ENCODE data around the gene FOCAD. TPM values are rescaled to one million over a fixed set of nuclear protein-coding genes. Genes with fewer than 3 reads are reported as not detected.

Gene FOCAD
- total RNA-seq, 2 experiments from 2014 or later: 32.5 to 34.3 TPM

DNA sequence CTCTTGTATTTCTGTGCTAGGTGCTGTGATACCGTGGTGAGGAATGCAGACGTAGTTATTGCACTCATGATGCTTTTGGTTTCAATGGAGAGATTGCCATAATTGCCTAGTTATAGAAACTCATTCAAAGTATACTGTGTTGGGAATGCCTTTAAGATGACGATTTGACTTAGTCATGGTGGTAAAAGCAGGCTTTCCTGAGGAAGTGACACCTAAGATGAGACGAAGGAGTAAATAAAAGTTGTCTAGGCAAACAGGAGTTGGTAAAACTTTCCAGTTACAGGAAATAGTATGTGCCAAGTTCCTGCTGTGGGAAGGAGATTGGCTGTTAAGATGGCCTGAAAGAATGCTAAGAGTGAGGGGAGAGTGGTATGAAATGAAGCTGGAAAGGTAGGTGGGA lies 48.1 kb downstream of the FOCAD start:
- ChIA-PET POLR2A (no interaction called here), CTCF (no interaction called here)
- no peak for ATAC-seq
- no peaks in the 10 kb centered on the region for H3K9me3 Mint-ChIP-seq (ENCODE audit: low read depth)
- DNase-seq: no peak
- H3K36me3 Mint-ChIP-seq (ENCODE audit: low read depth): peaks cover 19% of the 10 kb centered on the region
- no peaks in the 10 kb centered on the region for H3K27me3 Mint-ChIP-seq
- peaks cover 7% of the 10 kb centered on the region for H3K4me1 Mint-ChIP-seq
- no peak overlapping the region for H3K27ac Mint-ChIP-seq
- H3K4me3 Mint-ChIP-seq: no peak overlapping the region
- intact Hi-C loops (cut with DNase I, micrococcal nuclease): no loop called here

DNA sequence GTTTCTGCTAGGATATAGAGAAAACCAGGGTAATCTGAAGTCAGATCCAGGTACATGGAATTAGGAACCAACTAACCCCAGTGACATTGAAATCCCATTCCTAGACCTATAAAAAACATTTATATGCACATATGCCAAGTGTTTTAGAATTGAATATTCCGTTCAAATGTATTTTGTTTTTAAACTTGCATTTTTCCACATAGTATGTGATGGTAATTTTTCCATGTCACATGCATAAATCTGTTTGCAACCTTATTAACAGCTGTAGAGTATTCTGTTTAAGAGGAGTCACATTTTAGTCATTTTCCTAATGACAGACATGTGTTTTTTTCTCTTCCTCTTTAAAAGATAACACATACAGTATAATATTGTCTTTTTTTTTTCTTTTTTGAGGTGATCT lies 50.2 kb downstream of the FOCAD start:
- ATAC-seq (no peak), DNase-seq (no peak)
- peaks cover 17% of the 10 kb centered on the region for H3K36me3 Mint-ChIP-seq (ENCODE audit: low read depth)
- peaks cover 4% of the 10 kb centered on the region for H3K4me1 Mint-ChIP-seq
- H3K27me3 Mint-ChIP-seq: no peaks in the 10 kb centered on the region
- no peak overlapping the region for H3K27ac Mint-ChIP-seq
- intact Hi-C loops (cut with DNase I, micrococcal nuclease): no loop called here
- ChIA-PET CTCF (interaction anchor here (1.1 kb wide), 1 partner anchor 445 kb away, joined by 3 read pairs; no protein-coding TSS in a partner anchor), POLR2A (no interaction called here)
- H3K9me3 Mint-ChIP-seq (ENCODE audit: low read depth): no peaks in the 10 kb centered on the region
- no peak overlapping the region for H3K4me3 Mint-ChIP-seq

GRCh38 chr9:20740304-20740703 lies 56.2 kb downstream of the FOCAD start:
- POLR2A ChIA-PET: interaction anchor here (0.7 kb wide), 1 partner anchor 60 kb away, joined by 5 read pairs; no protein-coding TSS in a partner anchor
- Mint-ChIP-seq H3K36me3 (ENCODE audit: low read depth) (peaks cover 7% of the 10 kb centered on the region), H3K4me3 (no peak overlapping the region), H3K9me3 (ENCODE audit: low read depth) (no peaks in the 10 kb centered on the region), H3K27me3 (no peaks in the 10 kb centered on the region), H3K27ac (no peak overlapping the region), H3K4me1 (peaks cover 12% of the 10 kb centered on the region)
- no peak for ATAC-seq
- CTCF ChIA-PET: no interaction called here
- DNase-seq: no peak
- intact Hi-C loops (cut with DNase I, micrococcal nuclease): no loop called here

DNA sequence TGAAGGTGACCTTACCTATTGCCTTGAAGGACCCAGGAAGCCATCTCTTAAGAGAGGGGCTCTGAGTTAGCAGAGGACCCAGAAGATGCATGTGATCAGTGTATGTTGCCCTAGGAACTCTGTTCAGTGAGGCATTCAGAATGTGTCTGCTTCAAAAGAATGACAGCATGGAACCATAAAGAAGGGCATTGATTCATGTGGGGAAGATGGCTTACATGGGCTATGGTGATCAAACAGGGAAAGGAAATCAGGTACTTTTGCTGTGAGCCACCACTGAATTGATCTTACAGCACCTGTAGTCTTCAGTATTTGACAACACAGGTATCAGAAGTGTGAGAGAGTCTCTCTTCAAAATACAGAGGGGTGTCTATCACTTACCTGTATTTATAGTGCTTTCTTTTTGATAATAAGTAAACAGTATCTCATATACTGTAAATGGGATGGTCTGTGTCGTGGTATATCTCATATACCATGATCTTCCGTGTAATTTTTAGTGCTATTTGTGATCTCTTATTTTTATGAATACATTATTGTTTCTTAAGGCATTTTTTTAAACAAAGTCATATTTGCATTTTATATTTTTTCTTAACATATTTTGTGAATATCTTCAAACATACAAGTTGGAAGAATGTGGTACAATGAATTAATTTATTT lies 57.0 kb downstream of the FOCAD start:
- ATAC-seq: peak; percentile 16
- no peak for DNase-seq
- CTCF ChIA-PET: no interaction called here
- Mint-ChIP-seq H3K27me3 (no peaks in the 10 kb centered on the region), H3K36me3 (ENCODE audit: low read depth) (peaks cover 6% of the 10 kb centered on the region), H3K4me1 (peaks cover 12% of the 10 kb centered on the region), H3K4me3 (no peak overlapping the region), H3K27ac (no peak overlapping the region), H3K9me3 (ENCODE audit: low read depth) (no peaks in the 10 kb centered on the region)
- intact Hi-C loops (cut with DNase I, micrococcal nuclease): no loop called here
- POLR2A ChIA-PET: no interaction called here

- POLR2A ChIA-PET: no interaction called here
- ATAC-seq: no peak
Observed at GRCh38 chr9:20742833-20743232, 58.8 kb downstream of the FOCAD start.

DNA sequence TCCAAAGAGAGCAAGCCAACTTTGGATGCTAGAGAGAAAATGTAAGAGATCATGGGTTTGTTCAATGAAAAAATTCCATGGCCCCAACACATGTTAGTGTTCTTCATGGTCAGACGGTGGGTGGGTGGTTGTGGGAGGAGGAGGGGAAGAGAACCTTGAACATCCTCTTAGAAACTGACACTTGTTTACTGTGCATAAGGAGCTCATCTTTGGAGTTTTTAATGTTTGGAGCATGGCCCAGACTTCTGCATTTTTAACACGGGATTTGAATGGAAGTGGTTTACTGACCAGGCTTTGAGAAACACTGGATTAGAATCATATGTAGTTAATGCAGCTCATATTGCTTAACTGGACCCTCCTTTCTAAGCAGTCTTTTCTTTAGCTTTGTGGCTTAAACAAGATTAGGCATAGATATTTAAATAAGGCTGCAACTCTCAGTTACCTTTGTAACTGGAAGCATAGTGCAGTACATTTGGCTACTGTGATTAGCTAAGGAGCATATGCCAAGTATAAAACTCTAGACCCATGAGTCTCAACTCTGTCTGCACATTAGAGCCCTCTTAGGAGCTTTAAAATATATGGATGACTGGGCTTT lies 60.1 kb downstream of the FOCAD start:
- Mint-ChIP-seq H3K27me3 (no peaks in the 10 kb centered on the region), H3K36me3 (ENCODE audit: low read depth) (peaks cover 3% of the 10 kb centered on the region), H3K4me3 (no peak overlapping the region), H3K4me1 (peaks cover 12% of the 10 kb centered on the region), H3K9me3 (ENCODE audit: low read depth) (no peaks in the 10 kb centered on the region), H3K27ac (no peak overlapping the region)
- ATAC-seq (no peak), DNase-seq (no peak)
- intact Hi-C loops (cut with DNase I, micrococcal nuclease): no loop called here
- POLR2A ChIA-PET: no interaction called here
- CTCF ChIA-PET: interaction anchor here (0.7 to 1.7 kb wide), 2 partner anchors 119 to 158 kb away, joined by 4 read pairs; no protein-coding TSS in a partner anchor

More at GRCh38 chr9:20742833-20743232, 58.8 kb downstream of the FOCAD start:
- no peak overlapping the region for H3K4me3 Mint-ChIP-seq
- peaks cover 3% of the 10 kb centered on the region for H3K36me3 Mint-ChIP-seq (ENCODE audit: low read depth)
- CTCF ChIA-PET: interaction anchor here (0.5 to 1.7 kb wide), 3 partner anchors 14 to 554 kb away, joined by 3 to 4 read pairs (median 3); no protein-coding TSS in a partner anchor
- H3K27ac Mint-ChIP-seq: no peak overlapping the region
- H3K27me3 Mint-ChIP-seq: no peaks in the 10 kb centered on the region
- peaks cover 12% of the 10 kb centered on the region for H3K4me1 Mint-ChIP-seq
- intact Hi-C loops (cut with DNase I, micrococcal nuclease): no loop called here
- H3K9me3 Mint-ChIP-seq (ENCODE audit: low read depth): no peaks in the 10 kb centered on the region
- DNase-seq: no peak

DNA sequence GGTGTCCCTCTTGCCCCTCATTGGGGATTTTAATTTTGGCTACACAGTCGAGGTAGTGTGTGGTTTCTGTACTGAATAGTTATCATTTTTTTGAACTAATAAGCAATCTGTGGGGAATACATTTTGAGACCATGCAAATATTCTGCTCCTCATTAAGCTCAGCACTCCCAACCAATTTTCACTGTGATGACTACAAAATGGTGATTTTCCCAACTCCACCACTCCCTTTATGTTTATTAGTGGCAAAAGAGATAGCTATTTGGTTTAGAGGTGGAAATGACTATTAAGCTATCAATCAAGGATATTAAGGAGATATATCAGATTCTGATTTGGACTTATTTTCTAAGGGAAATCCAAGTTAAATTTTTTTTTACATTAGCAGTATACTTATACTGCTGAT lies 62.9 kb downstream of the FOCAD start:
- no peaks in the 10 kb centered on the region for H3K9me3 Mint-ChIP-seq (ENCODE audit: low read depth)

DNA sequence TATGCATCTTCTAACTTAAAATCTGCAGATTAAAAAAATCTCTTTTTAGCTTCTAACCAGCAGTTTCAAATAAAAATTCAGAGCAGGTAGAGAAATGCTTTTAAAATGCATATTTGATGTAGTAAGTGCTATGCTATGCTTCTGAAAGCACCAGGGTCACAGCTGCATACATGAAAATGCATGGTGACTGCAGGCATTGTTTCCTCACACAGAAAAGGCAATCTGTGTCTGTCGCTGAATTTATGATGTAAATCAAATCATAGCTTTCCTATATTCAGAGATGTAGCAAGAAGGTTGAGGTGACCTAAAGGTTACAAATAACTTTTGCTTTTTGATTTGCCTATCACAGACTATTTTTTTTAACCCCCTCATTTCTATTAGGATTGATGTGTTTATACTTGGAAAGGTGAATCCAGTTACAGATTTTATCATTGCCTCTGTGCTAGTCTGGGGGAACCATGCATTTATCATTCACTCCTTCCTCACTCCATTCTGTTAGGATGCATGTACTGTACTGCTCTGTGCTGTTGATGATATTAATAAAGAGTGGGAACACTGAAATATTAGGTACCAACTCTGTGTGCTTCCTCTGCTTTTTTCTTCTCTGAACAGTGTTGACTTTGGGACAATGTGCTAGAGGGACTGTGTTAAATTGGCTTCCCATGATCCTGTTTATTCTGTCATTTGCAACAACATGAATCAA lies 65.6 kb downstream of the FOCAD start:
- intact Hi-C loops (cut with DNase I, micrococcal nuclease): no loop called here
- Mint-ChIP-seq H3K36me3 (ENCODE audit: low read depth) (no peaks in the 10 kb centered on the region), H3K4me3 (no peak overlapping the region), H3K4me1 (no peaks in the 10 kb centered on the region), H3K27ac (no peak overlapping the region), H3K27me3 (no peaks in the 10 kb centered on the region), H3K9me3 (ENCODE audit: low read depth) (no peaks in the 10 kb centered on the region)
- DNase-seq: no peak
- ChIA-PET POLR2A (no interaction called here), CTCF (interaction anchor here (0.6 kb wide), 1 partner anchor 125 kb away, joined by 3 read pairs; no protein-coding TSS in a partner anchor)
- no peak for ATAC-seq

More for the DNA sequence above, 62.9 kb downstream of the FOCAD start:
- ChIA-PET POLR2A (no interaction called here), CTCF (no interaction called here)
- DNase-seq (no peak), ATAC-seq (no peak)
- no peaks in the 10 kb centered on the region for H3K27me3 Mint-ChIP-seq
- no peak overlapping the region for H3K27ac Mint-ChIP-seq
- intact Hi-C loops (cut with DNase I, micrococcal nuclease): no loop called here
- no peaks in the 10 kb centered on the region for H3K4me1 Mint-ChIP-seq
- H3K36me3 Mint-ChIP-seq (ENCODE audit: low read depth): peaks cover 1% of the 10 kb centered on the region
- H3K4me3 Mint-ChIP-seq: no peak overlapping the region

- Mint-ChIP-seq H3K9me3 (ENCODE audit: low read depth) (no peaks in the 10 kb centered on the region), H3K27me3 (no peaks in the 10 kb centered on the region), H3K4me1 (no peaks in the 10 kb centered on the region), H3K27ac (no peak overlapping the region), H3K36me3 (ENCODE audit: low read depth) (peaks cover 14% of the 10 kb centered on the region), H3K4me3 (no peak overlapping the region)
- ATAC-seq (no peak), DNase-seq (no peak)
- ChIA-PET CTCF (no interaction called here), POLR2A (no interaction called here)
- intact Hi-C loops (cut with DNase I, micrococcal nuclease): no loop called here
Observed at GRCh38 chr9:20753761-20754160, 69.7 kb downstream of the FOCAD start.

DNA sequence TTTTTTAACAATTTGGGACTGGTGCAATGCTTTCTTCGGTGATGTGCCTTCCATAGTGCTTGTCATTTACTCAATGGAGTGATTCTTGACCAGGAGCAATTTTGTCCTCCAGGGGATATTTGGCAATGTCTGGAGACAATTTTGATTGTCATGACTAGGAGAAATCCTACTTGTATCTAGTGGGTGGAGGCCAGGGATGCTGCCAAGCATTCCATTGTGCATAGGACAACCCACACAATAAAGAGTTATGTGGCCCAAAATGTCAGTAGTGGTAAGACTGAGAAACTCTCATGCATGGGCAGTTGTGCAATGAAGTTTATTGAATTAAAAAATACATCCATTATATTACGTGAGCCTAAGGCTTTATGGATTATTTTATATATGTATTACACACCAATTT lies 70.5 kb downstream of the FOCAD start:
- CTCF ChIA-PET: no interaction called here

GRCh38 chr9:20760246-20760891 lies 76.3 kb downstream of the FOCAD start:
- H3K27me3 Mint-ChIP-seq: no peaks in the 10 kb centered on the region

More for the DNA sequence above, 70.5 kb downstream of the FOCAD start:
- POLR2A ChIA-PET: no interaction called here
- intact Hi-C loops (cut with DNase I, micrococcal nuclease): no loop called here
- DNase-seq (no peak), ATAC-seq (no peak)
- Mint-ChIP-seq H3K27me3 (no peaks in the 10 kb centered on the region), H3K4me3 (no peak overlapping the region), H3K27ac (no peak overlapping the region), H3K36me3 (ENCODE audit: low read depth) (peaks cover 16% of the 10 kb centered on the region), H3K9me3 (ENCODE audit: low read depth) (no peaks in the 10 kb centered on the region), H3K4me1 (no peaks in the 10 kb centered on the region)

More at GRCh38 chr9:20760246-20760891, 76.3 kb downstream of the FOCAD start:
- DNase-seq (no peak), ATAC-seq (no peak)
- Mint-ChIP-seq H3K27ac (no peak overlapping the region), H3K4me3 (no peak overlapping the region), H3K4me1 (no peaks in the 10 kb centered on the region), H3K9me3 (ENCODE audit: low read depth) (no peaks in the 10 kb centered on the region), H3K36me3 (ENCODE audit: low read depth) (peaks cover 21% of the 10 kb centered on the region)
- ChIA-PET CTCF (no interaction called here), POLR2A (no interaction called here)
- intact Hi-C loops (cut with DNase I, micrococcal nuclease): no loop called here
